Right lobe of liver (tissue), 4 donors: ENCODE data around the gene RFC3.

Source experiments
- POLR2A ChIP-seq: fragments of 450-650 bp; IDR thresholded peaks from one replicate; pipeline ENCODE4 v1.6.1; 2017; ENCODE audit warnings: antibody characterized with exemption, mild to moderate bottlenecking
- TF ChIP-seq, protein P1 (sequence below), 4 donors: fragments of 200-600 bp in 3 of 4; fragments of 450-650 bp in 1 of 4; IDR thresholded peaks; one replicate each; pipeline versions ENCODE4 v1.5.1 to v1.8.0; 2016 to 2022; ENCODE audit warnings: antibody characterized with exemption in 4 of 4, mild to moderate bottlenecking in 2 of 4
- donor health status: DM: no; HTN: no; CAD: no.
- donor health status: DM: no; HTN: no; CAD: no.
- donor health status: DM: no; HTN: yes; CAD: no.

DNA sequence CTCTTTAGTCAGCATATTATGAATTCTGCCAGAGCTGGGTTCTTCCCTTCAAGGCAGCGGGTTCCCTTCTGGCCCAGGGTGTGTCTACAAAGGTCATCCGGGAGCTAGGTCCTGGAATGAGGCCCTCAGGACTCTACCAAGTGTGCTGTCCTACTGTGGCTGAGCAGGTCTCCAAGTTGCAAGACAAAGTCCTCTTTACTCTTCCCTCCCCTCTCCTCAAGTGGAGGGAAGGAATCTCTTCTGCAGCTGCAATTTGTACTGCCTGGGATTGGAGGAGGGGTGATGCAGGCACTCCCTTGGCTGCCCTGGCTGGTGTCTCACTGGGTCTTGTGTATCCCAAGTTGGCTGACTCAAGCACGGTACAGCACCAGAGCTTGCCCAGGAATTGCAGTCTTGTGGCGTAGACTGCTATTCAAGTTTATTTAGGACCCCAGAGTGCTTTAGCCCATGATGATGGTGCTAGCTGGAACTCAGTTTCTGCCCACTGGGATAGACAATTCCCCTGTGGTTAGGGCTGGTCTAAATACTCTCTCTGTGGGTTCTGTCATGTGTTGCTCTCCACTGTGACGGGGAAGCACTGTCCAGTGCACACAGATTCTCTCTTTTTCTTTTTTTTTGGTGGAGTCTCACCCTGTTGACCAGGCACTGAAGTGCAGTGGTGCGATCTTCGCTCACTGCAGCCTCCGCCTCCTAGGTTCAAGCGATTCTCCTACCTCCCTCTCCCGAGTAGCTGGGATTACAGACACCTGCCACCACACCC is 28.5 kb downstream of the RFC3 start:
- TF ChIP-seq, protein P1, sequence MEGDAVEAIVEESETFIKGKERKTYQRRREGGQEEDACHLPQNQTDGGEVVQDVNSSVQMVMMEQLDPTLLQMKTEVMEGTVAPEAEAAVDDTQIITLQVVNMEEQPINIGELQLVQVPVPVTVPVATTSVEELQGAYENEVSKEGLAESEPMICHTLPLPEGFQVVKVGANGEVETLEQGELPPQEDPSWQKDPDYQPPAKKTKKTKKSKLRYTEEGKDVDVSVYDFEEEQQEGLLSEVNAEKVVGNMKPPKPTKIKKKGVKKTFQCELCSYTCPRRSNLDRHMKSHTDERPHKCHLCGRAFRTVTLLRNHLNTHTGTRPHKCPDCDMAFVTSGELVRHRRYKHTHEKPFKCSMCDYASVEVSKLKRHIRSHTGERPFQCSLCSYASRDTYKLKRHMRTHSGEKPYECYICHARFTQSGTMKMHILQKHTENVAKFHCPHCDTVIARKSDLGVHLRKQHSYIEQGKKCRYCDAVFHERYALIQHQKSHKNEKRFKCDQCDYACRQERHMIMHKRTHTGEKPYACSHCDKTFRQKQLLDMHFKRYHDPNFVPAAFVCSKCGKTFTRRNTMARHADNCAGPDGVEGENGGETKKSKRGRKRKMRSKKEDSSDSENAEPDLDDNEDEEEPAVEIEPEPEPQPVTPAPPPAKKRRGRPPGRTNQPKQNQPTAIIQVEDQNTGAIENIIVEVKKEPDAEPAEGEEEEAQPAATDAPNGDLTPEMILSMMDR (IDR thresholded peaks at IDR 0.05) = no peak
- no peak for TF ChIP-seq POLR2A
